Astrocyte (in vitro differentiated cells and primary cell): ENCODE results near the gene MGST3.

Source experiments
- EZH2 ChIP-seq: IDR thresholded peaks from 2 replicates; pipeline ENCODE4 v1.6.1; 2012; ENCODE audit warnings: mild to moderate bottlenecking, low read length, inconsistent platforms; ENCODE audit not compliant: insufficient read depth
- TF ChIP-seq, protein P1 (sequence below): IDR thresholded peaks from 2 replicates; pipeline ENCODE4 v1.5.1; 2011; ENCODE audit warnings: low read depth, mild to moderate bottlenecking, inconsistent platforms, low read length, moderate library complexity; ENCODE audit not compliant: insufficient read depth

DNA sequence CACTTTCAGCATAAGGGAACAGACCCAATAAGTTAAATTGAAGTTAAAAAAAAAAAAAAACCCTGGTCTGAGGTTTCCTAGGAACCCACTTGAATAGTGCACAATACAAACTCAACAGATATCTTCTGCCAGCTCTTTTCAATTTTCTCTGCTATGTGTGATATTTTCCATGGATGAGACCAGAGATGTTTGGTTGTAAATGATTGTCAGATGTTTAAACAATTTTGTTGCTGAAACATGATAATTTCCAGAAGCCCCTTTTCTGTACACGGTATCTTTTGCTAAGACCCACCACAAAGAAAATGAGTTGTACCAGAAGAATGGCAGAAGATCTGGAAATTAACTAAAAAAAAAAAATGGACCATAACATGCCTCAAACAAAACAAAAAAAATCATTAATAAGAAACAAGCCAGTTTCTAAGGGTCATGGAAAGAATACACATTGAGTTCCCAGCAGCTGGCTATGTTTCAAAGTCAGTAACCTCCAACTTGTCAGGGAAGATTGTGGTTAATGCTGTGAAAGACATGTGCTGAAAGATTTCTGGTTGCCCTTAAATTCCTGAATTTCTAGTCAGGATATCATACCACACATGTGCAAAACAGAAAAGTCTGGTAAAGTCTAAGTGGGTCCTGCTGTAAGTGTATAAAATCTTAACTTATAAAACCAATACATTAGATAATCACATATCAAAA is 35.6 kb upstream of the MGST3 start:
- TF ChIP-seq, protein P1, sequence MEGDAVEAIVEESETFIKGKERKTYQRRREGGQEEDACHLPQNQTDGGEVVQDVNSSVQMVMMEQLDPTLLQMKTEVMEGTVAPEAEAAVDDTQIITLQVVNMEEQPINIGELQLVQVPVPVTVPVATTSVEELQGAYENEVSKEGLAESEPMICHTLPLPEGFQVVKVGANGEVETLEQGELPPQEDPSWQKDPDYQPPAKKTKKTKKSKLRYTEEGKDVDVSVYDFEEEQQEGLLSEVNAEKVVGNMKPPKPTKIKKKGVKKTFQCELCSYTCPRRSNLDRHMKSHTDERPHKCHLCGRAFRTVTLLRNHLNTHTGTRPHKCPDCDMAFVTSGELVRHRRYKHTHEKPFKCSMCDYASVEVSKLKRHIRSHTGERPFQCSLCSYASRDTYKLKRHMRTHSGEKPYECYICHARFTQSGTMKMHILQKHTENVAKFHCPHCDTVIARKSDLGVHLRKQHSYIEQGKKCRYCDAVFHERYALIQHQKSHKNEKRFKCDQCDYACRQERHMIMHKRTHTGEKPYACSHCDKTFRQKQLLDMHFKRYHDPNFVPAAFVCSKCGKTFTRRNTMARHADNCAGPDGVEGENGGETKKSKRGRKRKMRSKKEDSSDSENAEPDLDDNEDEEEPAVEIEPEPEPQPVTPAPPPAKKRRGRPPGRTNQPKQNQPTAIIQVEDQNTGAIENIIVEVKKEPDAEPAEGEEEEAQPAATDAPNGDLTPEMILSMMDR: no peak
- no peak for TF ChIP-seq EZH2
